ENCODE data around the gene SRRM2.

The SRRM2 gene

DNA sequence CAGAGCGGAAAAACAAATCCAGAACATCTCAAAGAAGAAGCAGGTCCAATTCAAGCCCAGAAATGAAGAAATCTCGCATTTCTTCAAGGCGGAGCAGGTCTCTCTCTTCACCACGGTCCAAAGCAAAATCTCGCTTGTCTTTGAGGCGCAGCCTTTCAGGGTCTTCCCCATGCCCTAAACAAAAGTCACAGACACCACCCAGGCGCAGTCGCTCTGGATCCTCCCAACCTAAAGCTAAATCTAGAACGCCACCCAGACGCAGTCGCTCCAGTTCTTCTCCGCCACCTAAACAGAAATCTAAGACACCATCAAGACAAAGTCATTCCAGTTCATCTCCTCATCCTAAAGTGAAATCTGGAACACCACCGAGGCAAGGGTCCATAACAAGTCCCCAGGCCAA, 10.3 kb downstream of the SRRM2 start:
- DNase-seq (ENCODE audit: low read depth in 2 of 2): no peak

DNA sequence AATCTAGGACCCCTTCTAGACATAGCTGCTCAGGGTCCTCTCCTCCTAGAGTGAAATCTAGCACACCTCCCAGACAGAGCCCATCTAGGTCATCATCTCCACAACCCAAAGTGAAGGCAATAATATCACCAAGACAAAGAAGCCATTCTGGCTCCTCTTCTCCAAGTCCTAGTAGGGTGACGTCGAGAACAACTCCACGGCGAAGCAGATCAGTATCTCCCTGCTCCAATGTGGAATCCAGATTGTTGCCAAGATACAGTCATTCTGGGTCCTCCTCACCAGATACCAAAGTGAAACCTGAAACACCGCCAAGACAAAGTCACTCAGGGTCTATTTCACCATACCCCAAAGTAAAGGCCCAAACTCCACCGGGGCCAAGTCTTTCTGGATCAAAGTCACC, 10.7 kb downstream of the SRRM2 start:
- DNase-seq (ENCODE audit: low read depth in 2 of 2): no peak

- no peak for DNase-seq (ENCODE audit: low read depth in 2 of 2)
These were observed 12.3 kb downstream of the SRRM2 start for GRCh38 chr16:2764718-2765117.

- no peak for DNase-seq (ENCODE audit: low read depth in 2 of 2)
These were observed 13.3 kb downstream of the SRRM2 start for GRCh38 chr16:2765462-2766404.

DNA sequence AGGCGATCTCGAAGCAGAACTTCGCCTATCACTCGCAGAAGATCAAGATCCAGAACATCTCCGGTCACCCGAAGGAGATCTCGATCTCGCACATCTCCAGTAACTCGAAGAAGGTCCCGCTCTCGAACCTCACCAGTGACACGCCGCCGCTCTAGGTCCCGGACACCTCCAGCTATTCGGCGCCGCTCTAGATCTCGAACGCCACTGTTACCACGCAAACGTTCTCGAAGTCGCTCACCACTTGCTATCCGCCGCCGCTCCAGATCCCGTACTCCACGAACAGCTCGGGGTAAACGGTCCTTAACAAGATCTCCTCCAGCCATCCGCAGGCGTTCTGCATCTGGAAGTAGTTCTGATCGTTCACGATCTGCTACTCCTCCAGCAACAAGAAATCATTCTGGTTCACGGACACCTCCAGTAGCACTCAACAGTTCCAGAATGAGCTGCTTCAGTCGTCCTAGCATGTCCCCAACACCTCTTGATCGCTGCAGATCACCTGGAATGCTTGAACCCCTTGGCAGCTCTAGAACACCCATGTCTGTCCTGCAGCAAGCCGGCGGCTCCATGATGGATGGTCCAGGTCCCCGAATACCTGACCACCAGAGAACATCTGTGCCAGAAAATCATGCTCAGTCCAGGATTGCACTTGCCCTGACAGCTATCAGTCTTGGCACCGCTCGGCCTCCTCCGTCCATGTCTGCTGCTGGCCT, 14.1 kb downstream of the SRRM2 start:
- DNase-seq (ENCODE audit: low read depth in 2 of 2): no peak

GRCh38 chr16:2767140-2767731, 14.8 kb downstream of the SRRM2 start:
- no peak for DNase-seq (ENCODE audit: low read depth in 2 of 2)

DNA sequence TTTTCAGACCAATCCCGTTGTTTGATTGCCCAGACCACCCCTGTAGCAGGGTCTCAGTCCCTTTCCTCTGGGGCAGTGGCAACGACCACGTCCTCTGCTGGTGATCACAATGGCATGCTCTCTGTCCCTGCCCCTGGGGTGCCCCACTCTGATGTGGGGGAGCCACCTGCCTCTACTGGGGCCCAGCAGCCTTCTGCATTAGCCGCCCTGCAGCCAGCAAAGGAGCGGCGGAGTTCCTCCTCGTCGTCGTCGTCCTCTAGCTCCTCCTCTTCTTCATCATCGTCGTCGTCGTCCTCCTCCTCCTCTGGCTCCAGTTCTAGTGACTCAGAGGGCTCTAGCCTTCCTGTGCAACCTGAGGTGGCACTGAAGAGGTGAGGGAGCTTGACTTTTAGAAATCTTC, 15.5 kb downstream of the SRRM2 start:
- no peak for DNase-seq (ENCODE audit: low read depth in 2 of 2)

GRCh38 chr16:2768403-2769089, 16.1 kb downstream of the SRRM2 start:
- no peak for DNase-seq (ENCODE audit: low read depth in 2 of 2)

DNA sequence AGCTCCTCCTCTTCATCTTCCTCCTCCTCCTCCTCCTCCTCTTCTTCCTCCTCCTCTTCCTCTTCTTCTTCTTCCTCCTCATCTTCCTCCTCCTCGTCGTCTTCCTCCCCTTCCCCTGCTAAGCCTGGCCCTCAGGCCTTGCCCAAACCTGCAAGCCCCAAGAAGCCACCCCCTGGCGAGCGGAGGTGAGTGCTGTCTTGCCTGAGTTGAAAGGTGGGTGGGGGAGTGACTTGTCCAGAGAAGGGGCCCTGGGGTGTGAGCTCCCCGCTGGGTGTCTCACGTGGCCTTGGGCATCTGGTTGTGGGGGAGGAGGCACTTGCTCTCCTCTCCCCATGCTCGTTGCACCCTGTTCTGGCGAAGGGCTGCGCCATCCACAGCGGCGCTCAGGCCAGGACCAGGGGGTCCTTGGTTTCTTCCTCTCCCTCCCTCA, 16.7 kb downstream of the SRRM2 start:
- DNase-seq (ENCODE audit: low read depth in 2 of 2): no peak

GRCh38 chr16:2769675-2770056, 17.2 kb downstream of the SRRM2 start:
- DNase-seq (ENCODE audit: low read depth in 2 of 2): no peak

DNA sequence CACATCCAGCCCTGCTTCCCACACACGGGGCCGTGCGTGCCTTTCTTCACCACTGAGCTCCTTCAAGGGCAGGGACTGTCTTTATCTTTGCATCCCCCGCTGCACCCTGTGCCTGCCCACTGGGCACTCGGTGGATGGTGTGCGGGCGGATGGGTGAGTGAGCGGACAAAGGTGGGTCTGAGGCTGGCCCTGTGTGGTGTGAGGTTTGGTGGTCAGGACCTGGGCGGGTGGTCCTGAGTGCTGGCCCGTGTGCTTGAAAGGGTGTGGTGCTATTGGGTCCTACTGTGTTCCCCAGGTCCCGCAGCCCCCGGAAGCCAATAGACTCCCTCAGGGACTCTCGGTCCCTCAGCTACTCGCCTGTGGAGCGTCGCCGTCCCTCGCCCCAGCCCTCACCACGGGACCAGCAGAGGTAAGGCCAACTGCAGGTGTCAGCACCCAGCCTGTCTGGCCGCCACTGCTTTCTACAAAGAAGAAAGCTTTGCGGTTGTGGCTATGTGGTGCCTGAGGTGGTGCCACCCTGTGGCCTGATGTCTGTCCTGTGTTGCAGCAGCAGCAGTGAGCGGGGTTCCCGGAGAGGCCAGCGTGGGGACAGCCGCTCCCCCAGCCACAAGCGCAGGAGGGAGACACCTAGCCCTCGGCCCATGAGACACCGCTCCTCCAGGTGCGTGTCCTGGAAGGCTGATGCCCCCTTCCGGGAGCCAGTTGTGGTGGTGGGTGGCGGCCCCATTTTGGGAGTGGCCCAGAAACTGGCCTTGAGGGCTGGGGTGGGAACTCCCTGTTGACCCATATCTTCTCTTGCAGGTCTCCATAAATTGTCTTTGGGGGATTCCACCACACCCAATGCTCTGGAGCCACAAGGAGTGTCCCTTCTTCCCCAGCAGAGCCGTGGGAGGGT, 17.9 kb downstream of the SRRM2 start:
- DNase-seq (ENCODE audit: low read depth in 2 of 2): no peak

DNA sequence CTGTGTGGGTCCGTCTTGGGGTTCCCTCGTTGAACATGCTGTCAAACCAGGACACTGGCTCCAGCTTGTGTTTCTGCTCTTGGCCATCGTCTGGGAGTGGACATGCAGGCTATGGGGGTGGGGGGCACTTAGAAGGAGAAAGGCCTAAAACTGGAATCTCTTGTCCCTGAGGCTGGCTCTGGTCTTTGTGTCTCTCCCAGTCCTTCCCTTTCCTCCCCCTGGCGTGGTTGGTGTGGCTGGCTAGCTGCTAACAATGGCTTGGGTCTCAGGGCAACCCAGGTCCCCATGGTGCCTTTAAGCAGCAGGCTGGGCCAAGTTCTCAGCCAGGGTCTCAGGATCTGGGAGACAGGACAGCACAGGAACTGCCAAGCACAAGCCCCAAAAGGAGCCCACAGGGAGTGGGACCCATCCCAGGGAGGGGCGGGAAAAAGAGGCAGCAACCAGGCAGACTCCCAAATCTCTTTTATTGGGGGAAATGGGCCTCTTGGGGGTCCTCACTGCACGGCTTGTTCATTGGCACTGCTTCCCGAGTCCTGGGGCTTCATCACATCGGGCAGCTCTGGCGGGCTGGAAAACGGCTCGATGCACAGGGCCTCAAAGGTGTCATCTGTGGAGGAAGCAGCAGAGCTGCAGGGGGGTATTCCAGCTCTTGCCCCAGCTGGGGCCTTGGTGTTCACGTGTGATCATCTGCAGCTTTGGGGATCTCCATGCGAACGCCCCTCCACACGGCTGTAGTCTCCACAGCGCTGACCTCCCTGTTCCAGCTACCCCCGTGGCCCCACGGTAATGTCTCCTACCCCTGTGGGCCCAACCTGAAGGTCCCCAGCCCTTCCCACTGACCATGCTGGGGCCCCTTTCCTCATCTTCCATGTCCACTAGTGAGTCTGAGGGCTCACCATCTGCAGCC, 19.3 kb downstream of the SRRM2 start:
- no peak for DNase-seq (ENCODE audit: low read depth in 2 of 2)

DNA sequence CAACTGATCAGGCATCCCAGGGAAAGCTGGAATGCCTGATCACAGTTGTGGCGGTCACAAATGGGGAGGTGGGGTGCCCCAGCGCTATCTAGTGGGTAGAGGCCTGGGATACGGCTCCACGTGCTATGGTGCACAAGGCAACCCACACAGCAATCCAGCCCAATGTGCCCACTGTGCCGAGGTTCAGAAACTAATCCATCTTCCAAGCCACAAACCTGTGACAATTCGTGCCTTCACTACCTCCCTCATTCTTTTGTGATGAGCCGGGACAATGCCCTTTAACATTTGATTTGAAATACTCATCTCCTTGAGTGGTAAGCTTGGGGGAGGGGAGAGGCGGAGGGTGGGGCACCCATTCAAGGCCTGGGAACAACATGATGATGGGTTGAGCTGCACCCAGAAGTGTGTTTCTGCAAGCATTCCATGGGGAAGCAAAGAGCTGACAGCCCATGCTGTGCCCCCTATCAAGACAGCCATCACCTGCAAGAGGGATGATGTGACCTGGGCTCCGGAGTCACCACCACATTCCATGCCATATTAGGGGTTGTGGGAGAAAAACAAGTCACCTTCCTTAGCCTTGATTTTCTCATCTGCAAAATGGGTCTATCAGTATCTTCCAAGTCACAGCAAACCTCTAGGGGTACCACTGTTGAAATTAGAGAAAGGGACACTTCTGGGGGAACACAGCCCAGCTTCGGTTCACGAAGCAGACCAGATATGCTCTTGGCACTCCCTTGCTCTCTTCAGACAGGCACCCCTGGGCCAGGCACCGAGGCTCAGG, 20.9 kb downstream of the SRRM2 start:
- no peak for DNase-seq (ENCODE audit: low read depth in 2 of 2)

- DNase-seq (ENCODE audit: low read depth in 2 of 2): no peak
These were observed 21.9 kb downstream of the SRRM2 start for GRCh38 chr16:2774161-2774891.

GRCh38 chr16:2775131-2775716, 22.8 kb downstream of the SRRM2 start:
- DNase-seq (ENCODE audit: low read depth in 2 of 2): no peak

DNA sequence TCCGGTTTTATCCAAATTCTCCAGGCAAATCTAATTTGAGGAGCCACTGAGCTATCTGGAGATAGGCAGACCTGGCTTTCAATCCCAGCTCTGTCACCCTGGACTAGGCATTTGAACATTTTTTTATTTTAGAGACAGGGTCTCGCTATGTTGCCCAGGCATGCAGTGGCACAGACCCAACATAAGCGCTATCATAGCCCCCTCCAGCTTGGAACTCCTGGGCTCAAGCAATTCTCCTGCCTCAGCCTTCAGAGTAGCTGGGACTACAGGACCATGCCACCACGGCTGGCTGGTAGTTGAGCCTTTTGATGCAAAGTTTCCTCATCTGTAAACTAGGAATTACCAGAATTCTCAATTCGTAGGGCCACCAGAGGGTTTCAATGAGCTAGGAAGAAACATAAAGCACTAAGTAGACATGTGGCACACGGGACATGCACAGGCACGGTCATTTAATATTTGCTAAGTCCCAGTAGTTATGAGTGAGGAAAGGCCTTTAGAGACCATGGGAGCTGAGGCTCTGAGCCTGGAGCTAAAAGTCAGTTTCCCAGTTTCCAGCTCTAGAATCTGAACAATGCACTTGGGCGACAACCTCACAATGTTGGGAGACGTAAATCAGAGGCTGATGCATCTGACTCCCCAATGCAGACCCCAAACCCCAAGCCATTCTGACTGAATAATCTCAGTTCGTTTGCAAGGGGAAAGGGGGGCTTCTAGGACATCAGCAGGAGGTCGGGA, 23.5 kb downstream of the SRRM2 start:
- no peak for DNase-seq (ENCODE audit: low read depth in 2 of 2)

GRCh38 chr16:2776500-2777139, 24.2 kb downstream of the SRRM2 start:
- no peak for DNase-seq (ENCODE audit: low read depth in 2 of 2)
